Measurements from ENCODE around the gene E2F3. TPM values are rescaled to one million over a fixed set of nuclear protein-coding genes. Genes with fewer than 3 reads are reported as not detected.

The E2F3 gene
- total RNA-seq, 1 donor from 2014 or later = 20.4 TPM

GRCh38 chr6:20476501-20477043, 74.9 kb downstream of the E2F3 start:
- Mint-ChIP-seq H3K4me1 (ENCODE audit: unreplicated experiment) (peaks cover 15% of the 10 kb centered on the region), H3K4me3 (ENCODE audit: unreplicated experiment) (no peak overlapping the region), H3K36me3 (ENCODE audit: low read depth, unreplicated experiment) (peaks cover 6% of the 10 kb centered on the region), H3K27ac (ENCODE audit: unreplicated experiment) (no peak overlapping the region), H3K27me3 (ENCODE audit: unreplicated experiment) (no peaks in the 10 kb centered on the region), H3K9me3 (ENCODE audit: unreplicated experiment) (no peaks in the 10 kb centered on the region)
- DNase-seq (ENCODE audit: low spot score) = no peak
- TF ChIP-seq CTCF (IDR thresholded peaks at IDR 0.05; ENCODE audit: unreplicated experiment) = no peak

DNA sequence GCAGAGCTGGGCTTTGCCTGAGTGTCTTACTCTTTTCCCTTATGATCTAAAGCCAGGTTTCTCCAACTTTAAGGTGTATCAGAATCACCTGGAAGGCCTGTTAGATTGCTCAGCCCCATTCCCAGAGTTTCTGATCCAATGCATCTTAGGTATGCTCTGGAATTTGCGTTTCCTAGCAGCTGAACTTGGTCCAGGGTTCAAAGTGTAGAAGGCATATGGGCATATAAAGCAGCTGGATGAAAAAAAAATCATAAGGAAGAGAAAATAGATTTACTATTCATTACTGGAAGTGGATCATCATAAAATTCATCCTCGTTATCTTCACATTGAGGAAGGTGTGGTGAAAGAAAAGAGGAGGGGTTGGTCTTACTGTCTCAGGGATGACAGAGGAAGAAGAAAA, 75.8 kb downstream of the E2F3 start:
- H3K36me3 Mint-ChIP-seq (ENCODE audit: low read depth, unreplicated experiment) = peaks cover 12% of the 10 kb centered on the region
- no peaks in the 10 kb centered on the region for H3K9me3 Mint-ChIP-seq (ENCODE audit: unreplicated experiment)
- TF ChIP-seq CTCF (IDR thresholded peaks at IDR 0.05; ENCODE audit: unreplicated experiment) = no peak
- no peak for DNase-seq (ENCODE audit: low spot score)
- H3K4me1 Mint-ChIP-seq (ENCODE audit: unreplicated experiment) = peaks cover 15% of the 10 kb centered on the region
- H3K27me3 Mint-ChIP-seq (ENCODE audit: unreplicated experiment) = no peaks in the 10 kb centered on the region
- H3K27ac Mint-ChIP-seq (ENCODE audit: unreplicated experiment) = no peak overlapping the region
- no peak overlapping the region for H3K4me3 Mint-ChIP-seq (ENCODE audit: unreplicated experiment)

DNA sequence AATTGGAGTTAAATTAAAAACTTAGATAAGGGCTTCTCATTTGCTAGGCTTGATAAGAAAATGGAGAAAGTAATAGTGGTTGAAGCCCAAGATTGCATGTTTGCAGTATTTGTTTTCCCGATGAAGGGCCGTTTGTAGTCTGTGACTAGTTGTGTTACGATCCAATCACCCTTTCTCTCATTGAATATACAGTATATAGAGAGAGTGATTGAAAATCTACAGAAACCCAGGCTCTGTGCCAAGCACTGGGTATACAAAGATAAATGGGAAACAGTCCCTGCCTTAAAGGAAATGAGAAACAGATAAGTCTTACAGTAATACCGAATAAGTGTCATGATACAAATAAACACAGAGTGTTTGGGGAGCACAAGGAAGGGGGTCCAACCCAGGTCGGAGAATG, 77.4 kb downstream of the E2F3 start:
- Mint-ChIP-seq H3K4me1 (ENCODE audit: unreplicated experiment) (peaks cover 12% of the 10 kb centered on the region), H3K36me3 (ENCODE audit: low read depth, unreplicated experiment) (peaks cover 26% of the 10 kb centered on the region), H3K27me3 (ENCODE audit: unreplicated experiment) (no peaks in the 10 kb centered on the region), H3K9me3 (ENCODE audit: unreplicated experiment) (no peaks in the 10 kb centered on the region), H3K4me3 (ENCODE audit: unreplicated experiment) (no peak overlapping the region), H3K27ac (ENCODE audit: unreplicated experiment) (no peak overlapping the region)
- DNase-seq (ENCODE audit: low spot score) = no peak
- no peak for TF ChIP-seq CTCF (IDR thresholded peaks at IDR 0.05; ENCODE audit: unreplicated experiment)

DNA sequence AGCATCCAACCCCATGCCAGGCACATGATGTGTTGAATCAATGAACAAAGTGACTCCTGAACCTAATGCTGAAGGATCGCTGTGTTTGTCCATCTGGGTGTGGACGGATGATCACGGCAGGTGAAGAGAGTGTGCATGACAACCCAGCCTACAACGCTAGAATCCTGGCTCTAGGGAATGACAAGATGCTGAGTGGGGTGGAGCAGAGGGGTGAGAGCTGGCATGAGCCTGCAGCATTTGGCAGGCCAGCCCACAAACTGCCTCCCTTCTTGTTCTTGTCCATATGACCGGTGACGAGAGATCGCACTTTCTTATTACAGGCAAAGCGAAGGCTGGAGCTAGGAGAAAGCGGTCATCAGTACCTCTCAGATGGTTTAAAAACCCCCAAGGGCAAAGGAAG, 77.8 kb downstream of the E2F3 start:
- TF ChIP-seq CTCF (IDR thresholded peaks at IDR 0.05; ENCODE audit: unreplicated experiment) = no peak
- Mint-ChIP-seq H3K36me3 (ENCODE audit: low read depth, unreplicated experiment) (peaks cover 30% of the 10 kb centered on the region), H3K27ac (ENCODE audit: unreplicated experiment) (no peak overlapping the region), H3K4me3 (ENCODE audit: unreplicated experiment) (no peak overlapping the region), H3K27me3 (ENCODE audit: unreplicated experiment) (no peaks in the 10 kb centered on the region), H3K9me3 (ENCODE audit: unreplicated experiment) (no peaks in the 10 kb centered on the region), H3K4me1 (ENCODE audit: unreplicated experiment) (peaks cover 7% of the 10 kb centered on the region)
- no peak for DNase-seq (ENCODE audit: low spot score)

GRCh38 chr6:20481281-20481680, 79.6 kb downstream of the E2F3 start:
- DNase-seq (ENCODE audit: low spot score) = no peak

More at GRCh38 chr6:20481281-20481680, 79.6 kb downstream of the E2F3 start:
- no peaks in the 10 kb centered on the region for H3K4me1 Mint-ChIP-seq (ENCODE audit: unreplicated experiment)
- no peaks in the 10 kb centered on the region for H3K9me3 Mint-ChIP-seq (ENCODE audit: unreplicated experiment)
- no peaks in the 10 kb centered on the region for H3K27me3 Mint-ChIP-seq (ENCODE audit: unreplicated experiment)
- no peak for TF ChIP-seq CTCF (IDR thresholded peaks at IDR 0.05; ENCODE audit: unreplicated experiment)
- H3K36me3 Mint-ChIP-seq (ENCODE audit: low read depth, unreplicated experiment) = peaks cover 30% of the 10 kb centered on the region
- H3K4me3 Mint-ChIP-seq (ENCODE audit: unreplicated experiment) = no peak overlapping the region
- no peak overlapping the region for H3K27ac Mint-ChIP-seq (ENCODE audit: unreplicated experiment)

All from endothelial cell (in vitro differentiated cells).